ENCODE measurements around the gene INSC.

The INSC gene

DNA sequence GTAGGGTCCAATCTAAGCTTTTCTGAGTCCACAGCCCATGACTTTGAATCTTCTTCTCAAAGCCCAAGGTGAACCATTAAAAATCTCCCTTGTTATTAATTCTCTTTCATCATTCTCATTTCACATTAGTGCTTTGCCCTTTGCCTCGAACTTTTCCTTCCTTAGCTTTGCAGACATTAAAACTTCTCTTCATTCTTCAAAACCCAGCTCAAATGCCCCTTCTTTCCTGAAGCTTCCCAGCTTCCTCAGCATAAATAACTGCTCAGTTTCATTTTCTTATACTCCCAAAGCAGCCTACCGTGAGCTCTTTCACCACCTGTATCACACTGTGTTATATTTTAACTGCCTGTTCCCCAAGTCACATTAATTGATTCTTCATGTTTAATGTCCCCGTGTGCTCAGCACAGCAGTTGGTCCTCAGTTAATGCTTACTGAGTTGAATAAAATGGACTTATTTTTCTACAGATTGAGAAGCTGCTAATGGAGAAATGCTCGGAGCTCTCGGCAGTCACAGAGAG lies 62.0 kb downstream of the INSC start:
- Histone ChIP-seq H3K4me3 (ENCODE audit: low read depth, low read length) (no peak overlapping the region), H3K36me3 (ENCODE audit: control insufficient read depth in 1 of 2, insufficient read depth in 2 of 2, low read length in 2 of 2) (no peaks in the 10 kb centered on the region), H3K23ac (ENCODE audit: low read length) (no peak overlapping the region), H2AK5ac (ENCODE audit: low read length) (no peak overlapping the region), H4K8ac (ENCODE audit: low read depth, low read length) (no peak overlapping the region), H3K4me2 (ENCODE audit: low read length) (no peak overlapping the region), H4K12ac (ENCODE audit: low read depth, low read length) (no peak overlapping the region), H3K4ac (ENCODE audit: low read depth, low read length) (no peak overlapping the region), H2BK5ac (ENCODE audit: low read depth, low read length, poor library complexity) (no peak overlapping the region), H3K9ac (ENCODE audit: low read length) (no peak overlapping the region), H2BK120ac (ENCODE audit: insufficient read depth, low read length, poor library complexity) (no peak overlapping the region), H3K4me1 (ENCODE audit: control insufficient read depth in 1 of 2, insufficient read depth in 2 of 2, low read length in 2 of 2) (no peaks in the 10 kb centered on the region), H2BK12ac (ENCODE audit: low read length) (no peak overlapping the region), H3K14ac (ENCODE audit: low read length) (no peak overlapping the region), H3K79me1 (ENCODE audit: low read length) (no peaks in the 10 kb centered on the region), H3K79me2 (ENCODE audit: control insufficient read depth, insufficient read depth, low read length, poor library complexity) (no peaks in the 10 kb centered on the region), H4K91ac (ENCODE audit: low read depth, low read length) (no peak overlapping the region), H3K9me3 (ENCODE audit: insufficient read depth, low read depth, low read length) (no peaks in the 10 kb centered on the region), H3K18ac (ENCODE audit: low read length) (no peak overlapping the region), H2AFZ (ENCODE audit: insufficient read depth, low read length, poor library complexity) (no peak overlapping the region), H3K27ac (ENCODE audit: low read depth, low read length) (no peak overlapping the region), H3K27me3 (ENCODE audit: insufficient read depth, low read length) (no peaks in the 10 kb centered on the region)
- no CpG with 5 or more reads among the region's 5 CpGs for WGBS (ENCODE audit: extremely low coverage, insufficient coverage, insufficient read length)
- no peak for DNase-seq

DNA sequence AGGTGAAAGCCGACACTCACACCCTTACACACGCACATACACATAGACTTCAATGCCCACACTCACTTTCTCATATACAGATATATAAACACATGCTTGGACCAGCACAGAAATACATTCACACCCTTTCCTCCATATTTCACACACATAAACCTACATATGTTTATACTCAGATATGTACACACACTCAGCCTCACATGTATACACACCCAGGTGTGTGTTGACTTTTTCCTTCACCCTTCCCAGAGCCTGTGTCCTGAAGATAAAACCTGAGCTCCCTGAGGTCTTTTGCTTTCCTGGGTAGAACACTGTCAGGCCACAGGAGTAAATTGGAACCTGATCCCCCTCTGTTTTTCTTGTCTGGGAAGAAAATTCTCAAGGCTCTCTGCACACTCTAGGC lies 62.8 kb downstream of the INSC start:
- no peak overlapping the region for H2BK120ac ChIP-seq (ENCODE audit: insufficient read depth, low read length, poor library complexity)
- no peak overlapping the region for H3K9ac ChIP-seq (ENCODE audit: low read length)
- H2AFZ ChIP-seq (ENCODE audit: insufficient read depth, low read length, poor library complexity): no peak overlapping the region
- no peak overlapping the region for H3K14ac ChIP-seq (ENCODE audit: low read length)
- no peaks in the 10 kb centered on the region for H3K27me3 ChIP-seq (ENCODE audit: insufficient read depth, low read length)
- no peak overlapping the region for H3K4ac ChIP-seq (ENCODE audit: low read depth, low read length)
- no peak overlapping the region for H3K4me2 ChIP-seq (ENCODE audit: low read length)
- H2BK12ac ChIP-seq (ENCODE audit: low read length): no peak overlapping the region
- H2AK5ac ChIP-seq (ENCODE audit: low read length): no peak overlapping the region
- no peak overlapping the region for H2BK5ac ChIP-seq (ENCODE audit: low read depth, low read length, poor library complexity)
- H3K27ac ChIP-seq (ENCODE audit: low read depth, low read length): no peak overlapping the region
- no peak overlapping the region for H3K18ac ChIP-seq (ENCODE audit: low read length)
- H4K91ac ChIP-seq (ENCODE audit: low read depth, low read length): no peak overlapping the region
- H3K4me1 ChIP-seq (ENCODE audit: control insufficient read depth in 1 of 2, insufficient read depth in 2 of 2, low read length in 2 of 2): no peaks in the 10 kb centered on the region
- no peak overlapping the region for H4K8ac ChIP-seq (ENCODE audit: low read depth, low read length)
- no peak overlapping the region for H3K4me3 ChIP-seq (ENCODE audit: low read depth, low read length)
- no peaks in the 10 kb centered on the region for H3K9me3 ChIP-seq (ENCODE audit: insufficient read depth, low read depth, low read length)
- no peak for DNase-seq
- no peak overlapping the region for H3K23ac ChIP-seq (ENCODE audit: low read length)
- H3K79me1 ChIP-seq (ENCODE audit: low read length): no peaks in the 10 kb centered on the region
- H4K12ac ChIP-seq (ENCODE audit: low read depth, low read length): no peak overlapping the region
- no CpG with 5 or more reads among the region's 2 CpGs for WGBS (ENCODE audit: extremely low coverage, insufficient coverage, insufficient read length)
- no peaks in the 10 kb centered on the region for H3K36me3 ChIP-seq (ENCODE audit: control insufficient read depth in 1 of 2, insufficient read depth in 2 of 2, low read length in 2 of 2)
- H3K79me2 ChIP-seq (ENCODE audit: control insufficient read depth, insufficient read depth, low read length, poor library complexity): no peaks in the 10 kb centered on the region

DNA sequence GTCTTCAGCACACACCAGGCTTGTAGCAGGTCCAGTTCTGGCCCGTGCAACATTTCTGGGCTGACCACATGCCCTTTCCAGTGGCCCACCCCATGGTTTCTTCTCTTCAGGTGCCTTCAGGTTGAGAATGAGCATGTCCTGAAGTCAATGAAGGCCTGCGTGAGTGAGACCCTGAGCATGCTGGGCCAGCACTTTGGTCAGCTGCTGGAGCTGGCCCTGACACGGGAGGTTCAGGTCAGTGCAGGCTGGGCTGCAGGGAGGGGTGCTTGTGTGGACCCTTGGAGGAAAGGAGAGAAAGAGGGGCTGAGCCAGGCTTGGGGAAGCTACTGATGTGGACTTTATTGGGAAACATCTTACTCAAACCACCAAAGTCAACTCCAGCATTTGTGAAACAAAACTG lies 63.5 kb downstream of the INSC start:
- Histone ChIP-seq H3K36me3 (ENCODE audit: control insufficient read depth in 1 of 2, insufficient read depth in 2 of 2, low read length in 2 of 2) (no peaks in the 10 kb centered on the region), H2AK5ac (ENCODE audit: low read length) (no peak overlapping the region), H3K14ac (ENCODE audit: low read length) (no peak overlapping the region), H3K9me3 (ENCODE audit: insufficient read depth, low read depth, low read length) (no peaks in the 10 kb centered on the region), H2BK120ac (ENCODE audit: insufficient read depth, low read length, poor library complexity) (no peak overlapping the region), H4K8ac (ENCODE audit: low read depth, low read length) (no peak overlapping the region), H3K4ac (ENCODE audit: low read depth, low read length) (no peak overlapping the region), H3K79me2 (ENCODE audit: control insufficient read depth, insufficient read depth, low read length, poor library complexity) (no peaks in the 10 kb centered on the region), H3K79me1 (ENCODE audit: low read length) (no peaks in the 10 kb centered on the region), H2AFZ (ENCODE audit: insufficient read depth, low read length, poor library complexity) (no peak overlapping the region), H3K4me2 (ENCODE audit: low read length) (no peak overlapping the region), H4K12ac (ENCODE audit: low read depth, low read length) (no peak overlapping the region), H3K18ac (ENCODE audit: low read length) (no peak overlapping the region), H4K91ac (ENCODE audit: low read depth, low read length) (no peak overlapping the region), H3K27me3 (ENCODE audit: insufficient read depth, low read length) (no peaks in the 10 kb centered on the region), H3K4me1 (ENCODE audit: control insufficient read depth in 1 of 2, insufficient read depth in 2 of 2, low read length in 2 of 2) (no peaks in the 10 kb centered on the region), H3K23ac (ENCODE audit: low read length) (no peak overlapping the region), H2BK12ac (ENCODE audit: low read length) (no peak overlapping the region), H3K27ac (ENCODE audit: low read depth, low read length) (no peak overlapping the region), H2BK5ac (ENCODE audit: low read depth, low read length, poor library complexity) (no peak overlapping the region), H3K9ac (ENCODE audit: low read length) (no peak overlapping the region), H3K4me3 (ENCODE audit: low read depth, low read length) (no peak overlapping the region)
- WGBS (ENCODE audit: extremely low coverage, insufficient coverage, insufficient read length): no CpG with 5 or more reads among the region's 3 CpGs
- DNase-seq: no peak

DNA sequence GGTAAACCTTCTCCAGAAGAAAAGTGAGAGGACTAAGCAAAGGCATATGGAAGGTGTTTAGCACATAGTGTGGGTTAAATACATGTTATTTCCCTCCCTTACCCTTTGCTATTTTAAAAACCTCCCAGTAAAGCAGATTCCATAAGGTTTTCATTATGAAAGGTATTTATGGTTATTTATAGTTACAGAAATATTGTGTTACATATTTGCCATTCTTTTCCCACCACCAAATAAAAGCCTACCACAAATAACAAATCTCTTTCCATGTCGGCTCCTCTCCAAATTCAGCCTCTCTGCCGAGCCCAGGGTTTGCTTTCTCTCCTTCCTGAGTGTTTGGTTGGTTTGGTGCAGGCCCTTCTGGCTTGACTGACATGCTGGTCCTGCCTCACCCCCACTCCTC lies 64.4 kb downstream of the INSC start:
- Histone ChIP-seq H3K9me3 (ENCODE audit: insufficient read depth, low read depth, low read length) (no peaks in the 10 kb centered on the region), H3K18ac (ENCODE audit: low read length) (no peak overlapping the region), H3K4me1 (ENCODE audit: control insufficient read depth in 1 of 2, insufficient read depth in 2 of 2, low read length in 2 of 2) (no peaks in the 10 kb centered on the region), H3K4me2 (ENCODE audit: low read length) (no peak overlapping the region), H2BK120ac (ENCODE audit: insufficient read depth, low read length, poor library complexity) (no peak overlapping the region), H3K4me3 (ENCODE audit: low read depth, low read length) (no peak overlapping the region), H3K9ac (ENCODE audit: low read length) (no peak overlapping the region), H2AFZ (ENCODE audit: insufficient read depth, low read length, poor library complexity) (no peak overlapping the region), H3K36me3 (ENCODE audit: control insufficient read depth in 1 of 2, insufficient read depth in 2 of 2, low read length in 2 of 2) (no peaks in the 10 kb centered on the region), H2BK5ac (ENCODE audit: low read depth, low read length, poor library complexity) (no peak overlapping the region), H3K79me1 (ENCODE audit: low read length) (no peaks in the 10 kb centered on the region), H4K91ac (ENCODE audit: low read depth, low read length) (no peak overlapping the region), H4K8ac (ENCODE audit: low read depth, low read length) (no peak overlapping the region), H4K12ac (ENCODE audit: low read depth, low read length) (no peak overlapping the region), H3K27ac (ENCODE audit: low read depth, low read length) (no peak overlapping the region), H3K14ac (ENCODE audit: low read length) (no peak overlapping the region), H3K23ac (ENCODE audit: low read length) (no peak overlapping the region), H2AK5ac (ENCODE audit: low read length) (no peak overlapping the region), H3K4ac (ENCODE audit: low read depth, low read length) (no peak overlapping the region), H3K27me3 (ENCODE audit: insufficient read depth, low read length) (no peaks in the 10 kb centered on the region), H2BK12ac (ENCODE audit: low read length) (no peak overlapping the region), H3K79me2 (ENCODE audit: control insufficient read depth, insufficient read depth, low read length, poor library complexity) (no peaks in the 10 kb centered on the region)
- WGBS (ENCODE audit: extremely low coverage, insufficient coverage, insufficient read length): no CpG with 5 or more reads among the region's 2 CpGs
- no peak for DNase-seq

All from trophoblast cell (in vitro differentiated cells and primary cell).